ENCODE results near the gene TRIAP1.

The TRIAP1 gene

DNA sequence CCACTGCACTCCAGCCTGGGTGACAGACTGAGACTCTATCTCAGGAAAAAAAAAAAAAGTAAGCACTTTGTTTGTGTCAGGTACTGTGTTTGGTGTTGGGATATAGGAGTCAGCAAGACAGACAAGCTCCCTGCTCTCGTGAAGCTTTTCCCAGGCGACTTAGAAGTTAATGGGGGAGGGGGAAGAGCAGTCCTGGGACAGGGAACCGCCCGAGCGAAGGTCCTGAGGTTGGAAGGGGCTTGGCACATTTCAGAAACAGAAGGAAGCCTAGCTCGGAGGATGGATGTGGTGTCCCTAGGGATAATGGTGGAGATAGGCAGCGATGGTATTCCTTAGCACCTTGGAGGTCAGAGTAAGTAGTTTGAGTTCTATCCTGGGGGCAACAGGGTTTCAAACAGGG lies 16.8 kb downstream of the TRIAP1 start:
- no peak for DNase-seq (ENCODE audit: low read depth)

DNA sequence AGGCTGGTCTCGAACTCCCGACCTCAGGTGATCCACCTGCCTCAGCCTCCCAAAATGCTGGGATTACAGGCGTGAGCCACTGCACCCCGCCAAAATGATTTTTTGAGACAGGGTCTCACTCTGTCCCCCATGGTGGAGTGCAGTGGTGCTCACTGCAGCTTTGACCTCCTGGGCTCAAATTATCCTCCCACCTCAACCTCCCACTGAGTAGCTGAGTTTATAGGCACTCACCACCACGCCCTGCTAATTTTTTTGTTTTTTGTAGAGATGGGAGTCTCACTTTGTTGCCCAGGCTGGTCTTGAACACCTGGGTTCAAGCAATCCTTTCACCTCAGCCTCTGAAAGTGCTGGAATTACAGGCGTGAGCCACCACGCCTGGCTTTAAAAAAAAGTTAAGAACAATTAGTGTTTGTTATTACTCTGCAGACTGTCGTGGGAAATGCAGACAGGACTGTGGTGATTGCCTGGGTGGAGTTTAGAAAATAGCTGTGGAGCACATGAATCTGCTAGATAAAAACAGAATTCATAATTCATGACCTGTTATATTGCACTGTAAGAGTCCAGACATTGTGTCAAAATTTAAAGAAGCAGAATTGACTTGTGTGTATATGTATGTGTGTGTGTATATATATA lies 17.5 kb downstream of the TRIAP1 start:
- no peak for DNase-seq (ENCODE audit: low read depth)

DNA sequence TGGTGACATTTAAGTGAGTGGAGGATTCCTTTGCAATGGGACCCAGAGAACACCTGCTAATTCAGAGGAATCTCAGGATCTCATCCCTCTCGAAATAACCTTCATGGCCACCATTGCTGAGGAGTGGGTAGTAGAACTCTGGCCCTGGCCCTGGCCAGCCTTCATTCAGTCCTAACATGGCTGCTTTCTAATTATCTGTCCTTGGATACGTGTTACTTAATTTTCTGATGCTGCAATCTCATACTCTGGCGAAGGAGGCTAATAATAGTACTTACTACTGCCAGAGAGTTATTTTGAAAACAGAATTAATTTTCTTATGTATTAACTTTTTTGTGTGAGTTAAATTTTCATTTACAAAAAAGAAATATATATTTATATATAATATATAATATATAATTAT lies 20.4 kb downstream of the TRIAP1 start:
- no peak for DNase-seq (ENCODE audit: low read depth)

DNA sequence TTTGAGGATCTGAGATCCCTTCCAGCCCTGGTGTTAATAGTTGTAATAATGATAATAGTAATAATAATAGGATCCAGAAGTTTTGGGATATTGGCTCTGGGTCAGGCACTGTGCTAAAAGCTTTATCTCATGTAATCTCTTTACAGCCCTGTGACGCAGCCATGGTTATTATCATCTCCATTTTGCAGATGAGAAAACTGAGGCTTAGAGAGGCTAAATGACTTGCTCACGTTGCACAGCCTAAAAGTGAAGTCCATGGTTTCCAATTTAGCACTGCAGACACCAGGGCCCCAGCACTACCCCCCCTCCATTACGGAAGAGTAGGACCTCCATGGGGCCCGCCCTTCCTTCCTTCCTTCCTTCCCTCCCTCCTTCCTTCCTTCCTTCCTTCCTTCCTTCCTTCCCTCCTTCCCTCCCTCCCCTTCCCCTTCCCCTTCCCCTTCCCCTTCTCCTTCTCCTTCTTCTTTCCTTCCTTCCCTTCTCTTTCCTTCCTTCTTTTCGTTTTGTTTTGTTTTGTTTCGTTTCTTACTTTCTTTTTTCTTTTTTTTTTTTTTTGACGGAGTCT lies 23.2 kb downstream of the TRIAP1 start:
- no peak for DNase-seq (ENCODE audit: low read depth)

DNA sequence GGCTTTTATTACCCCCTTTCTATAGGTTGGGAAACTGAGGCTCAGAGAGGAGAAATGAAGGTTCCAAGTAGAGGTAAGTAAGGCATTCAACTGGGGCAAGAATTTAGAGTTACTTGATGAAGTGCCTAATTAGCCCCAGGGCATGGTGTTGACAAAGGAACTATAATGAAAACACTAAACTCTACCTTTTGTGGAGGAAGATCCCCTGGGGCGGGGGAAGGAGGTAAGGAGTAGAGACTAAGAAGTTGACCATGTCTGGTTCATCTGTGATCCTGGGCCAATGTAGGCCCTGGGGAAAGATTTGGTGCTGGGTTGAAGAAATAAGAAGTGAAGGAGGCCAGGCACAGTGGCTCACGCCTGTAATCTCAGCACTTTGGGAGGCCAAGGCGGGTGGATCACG lies 24.5 kb downstream of the TRIAP1 start:
- no peak for DNase-seq (ENCODE audit: low read depth)

DNA sequence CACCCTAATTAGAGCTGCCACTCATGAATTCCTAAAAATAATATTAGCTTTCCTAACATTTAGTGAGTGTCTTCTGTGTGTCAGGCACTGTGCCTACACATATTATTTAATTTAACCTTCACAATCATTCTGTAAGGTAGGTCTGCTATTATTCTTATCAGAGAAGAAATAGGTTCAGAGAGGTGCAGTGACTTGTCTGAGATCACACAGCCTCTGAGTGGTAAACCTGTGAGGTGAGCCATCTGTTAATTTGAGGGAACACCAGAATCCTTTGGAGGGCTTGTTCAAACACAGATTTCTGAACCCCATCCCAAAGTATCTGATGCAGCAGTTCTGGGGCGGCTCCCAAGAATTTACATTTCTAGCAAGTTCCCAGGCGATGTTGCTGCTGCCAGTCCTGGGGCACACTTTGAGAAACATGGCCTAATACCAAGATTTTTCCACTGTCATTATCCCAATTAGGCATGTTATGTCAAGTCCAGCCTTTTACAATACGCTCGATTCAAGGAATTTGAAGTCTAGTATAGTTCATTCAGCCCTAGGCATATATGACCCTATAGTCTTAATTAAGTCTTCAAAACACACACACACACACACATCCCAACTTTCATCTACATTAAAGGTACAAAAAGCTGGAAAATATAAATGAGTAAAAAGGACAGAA lies 28.1 kb downstream of the TRIAP1 start:
- DNase-seq (ENCODE audit: low read depth) = no peak

DNA sequence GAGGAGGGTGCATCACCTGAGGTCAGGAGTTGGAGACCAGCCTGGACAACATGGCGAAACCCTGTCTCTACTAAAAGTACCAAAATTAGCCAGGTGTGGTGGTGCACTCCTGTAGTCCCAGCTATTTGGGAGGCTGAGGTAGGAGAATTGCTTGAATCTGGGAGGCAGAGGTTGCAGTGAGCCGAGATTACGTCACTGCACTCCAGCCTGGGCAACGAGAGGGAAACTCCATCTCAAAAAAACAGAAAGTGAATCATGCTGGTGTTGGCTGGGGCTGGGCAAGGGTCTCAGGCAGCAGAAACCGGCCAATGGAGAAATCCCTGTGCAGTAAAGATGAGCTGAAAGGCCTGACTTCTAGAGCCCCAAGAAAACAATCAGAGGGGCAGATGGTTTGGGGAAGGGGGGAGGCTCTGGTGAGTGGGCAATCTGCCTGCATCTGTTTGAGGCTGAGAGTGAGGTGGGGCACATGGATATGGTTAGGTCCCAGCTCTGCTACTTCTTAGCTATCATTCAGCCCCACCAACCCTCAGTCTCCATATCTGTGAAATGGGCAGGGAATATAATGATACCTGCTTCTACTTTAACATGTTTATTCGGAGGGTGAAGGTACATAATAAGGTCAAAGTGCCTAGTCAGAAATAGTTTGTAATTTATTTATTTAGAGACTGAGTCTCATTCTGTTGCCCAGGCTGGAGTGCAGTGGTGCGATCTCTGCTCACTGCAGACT lies 29.5 kb downstream of the TRIAP1 start:
- no peak for DNase-seq (ENCODE audit: low read depth)

DNA sequence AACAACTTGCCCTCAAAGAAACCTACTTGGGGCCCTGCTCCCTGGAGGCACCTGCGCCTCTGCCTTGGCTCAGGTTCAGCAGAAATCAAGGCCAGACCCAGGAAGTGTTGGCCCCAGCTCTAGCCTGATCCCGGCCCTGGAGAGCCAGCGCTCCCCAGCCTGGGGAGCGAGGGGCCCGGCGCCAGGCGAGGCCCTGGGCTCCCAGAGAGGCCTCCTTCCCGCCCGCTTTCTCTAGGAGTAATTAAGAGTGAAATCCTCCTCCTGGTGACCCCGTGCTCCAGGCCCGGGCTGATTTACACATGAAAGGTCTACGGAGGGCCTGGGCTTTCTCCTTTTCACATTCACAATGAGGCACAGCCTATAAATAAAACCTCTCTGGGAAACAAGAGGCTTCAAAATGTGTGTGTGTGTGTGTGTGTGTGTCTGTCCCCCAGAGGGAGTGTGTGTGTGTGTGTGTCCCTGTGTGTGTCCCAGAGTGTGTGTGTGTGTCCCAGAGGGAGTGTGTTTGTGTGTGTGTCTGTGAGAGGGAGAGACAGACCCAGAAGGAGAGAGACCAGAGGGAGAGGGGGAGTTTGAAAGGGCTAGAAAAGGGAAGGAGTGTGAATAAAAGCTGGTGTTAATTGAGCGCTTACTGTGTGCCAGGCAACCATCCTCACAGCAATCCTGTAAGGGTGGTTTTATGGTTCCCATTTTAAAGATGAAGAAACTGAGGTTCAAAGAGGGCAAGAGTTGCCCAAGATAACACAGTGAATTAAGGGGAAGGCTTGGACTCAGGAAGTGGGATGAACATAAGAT lies 32.1 kb downstream of the TRIAP1 start:
- no peak for DNase-seq (ENCODE audit: low read depth)

DNA sequence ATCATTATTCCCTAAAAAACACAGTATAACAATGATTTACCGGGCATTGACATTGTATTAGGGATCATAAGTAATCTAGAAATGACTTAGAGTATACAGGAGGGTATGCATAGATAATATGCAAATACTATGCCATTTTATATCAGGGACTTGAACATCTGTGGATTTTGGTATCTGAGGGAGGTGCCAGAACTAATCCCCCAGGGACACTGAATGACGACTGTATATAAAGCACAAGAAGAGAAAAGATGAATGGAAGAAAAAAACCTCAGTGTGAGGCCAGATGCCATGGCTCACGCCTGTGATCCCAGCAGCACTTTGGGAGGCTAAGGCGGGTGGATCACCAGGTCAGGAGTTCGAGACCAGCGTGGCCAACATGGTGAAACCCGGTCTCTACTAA lies 33.8 kb downstream of the TRIAP1 start:
- DNase-seq (ENCODE audit: low read depth) = no peak

DNA sequence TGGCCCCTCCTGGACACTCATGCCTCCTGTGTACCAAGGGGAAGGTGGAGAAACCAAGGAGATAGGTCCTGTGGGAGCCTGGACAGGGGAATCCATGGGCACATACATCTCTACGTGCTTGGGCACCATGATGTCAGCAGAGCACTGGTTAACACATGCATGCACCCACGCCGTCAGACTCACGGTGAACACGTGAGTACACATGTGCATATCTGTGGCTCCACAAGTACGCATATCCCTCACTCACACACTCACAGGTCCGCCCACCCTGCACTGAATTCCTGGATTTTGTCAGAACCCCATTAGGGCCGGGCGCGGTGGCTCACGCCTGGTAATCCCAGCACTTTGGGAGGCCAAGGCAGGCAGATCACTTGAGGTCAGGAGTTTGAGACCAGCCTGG lies 37.4 kb downstream of the TRIAP1 start:
- no peak for DNase-seq (ENCODE audit: low read depth)

DNA sequence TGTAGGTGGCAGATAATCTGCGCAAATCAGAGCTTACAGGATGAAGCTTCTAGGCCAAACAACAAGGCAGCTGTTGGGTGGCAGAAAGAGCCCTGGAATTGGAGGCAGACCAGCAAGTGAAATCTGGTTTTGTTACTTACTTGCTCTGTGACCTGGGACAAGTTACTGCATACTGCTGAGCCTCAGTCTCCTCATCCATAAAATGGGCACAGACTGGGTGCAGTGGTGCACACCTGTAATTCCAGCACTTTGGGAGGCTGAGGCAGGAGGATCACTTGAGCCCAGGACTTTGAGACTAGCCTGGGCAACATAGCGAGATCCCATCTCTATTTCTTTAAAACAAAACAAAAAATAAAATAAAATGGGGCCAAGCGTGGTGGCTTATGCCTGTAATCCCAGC lies 39.6 kb downstream of the TRIAP1 start:
- no peak for DNase-seq (ENCODE audit: low read depth)

DNA sequence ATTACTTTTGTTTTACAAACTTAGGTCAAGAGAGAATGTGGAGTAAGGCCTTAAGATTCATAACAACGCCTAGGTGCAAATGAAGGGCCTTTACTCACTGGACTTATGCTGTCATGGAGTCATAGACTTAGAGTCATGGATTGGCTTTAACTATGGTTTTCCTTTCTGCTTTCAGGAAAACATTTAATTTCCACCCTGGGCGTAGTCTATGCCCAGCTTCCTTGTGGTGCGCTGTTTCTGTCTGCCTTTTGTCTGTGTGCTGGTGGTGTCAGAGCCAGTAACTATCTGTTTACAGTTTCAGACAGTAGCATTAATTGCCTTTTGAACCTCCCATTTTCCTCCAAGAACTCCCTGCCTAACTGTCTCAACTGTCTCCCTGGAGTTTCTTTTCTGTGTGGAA lies 40.1 kb downstream of the TRIAP1 start:
- DNase-seq (ENCODE audit: low read depth) = no peak

DNA sequence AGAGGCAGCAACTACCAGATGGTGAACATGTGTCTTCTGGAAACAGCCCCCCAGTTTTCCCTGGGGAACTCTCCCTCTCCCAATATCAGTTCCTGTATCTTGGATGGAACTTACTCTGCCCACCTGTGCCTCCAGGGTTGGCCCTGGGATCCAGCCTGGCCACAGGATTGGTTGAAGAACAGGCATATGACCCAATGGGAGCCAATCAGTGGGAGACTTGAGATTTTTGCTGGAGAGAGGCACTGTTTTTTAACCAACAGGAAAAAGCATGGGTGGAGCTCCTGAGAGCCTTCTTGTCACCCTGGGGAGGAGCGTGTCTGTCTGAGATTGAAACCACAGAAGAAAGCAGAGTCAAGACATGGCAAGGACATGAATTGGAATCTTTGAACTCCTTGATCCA lies 41.9 kb downstream of the TRIAP1 start:
- no peak for DNase-seq (ENCODE audit: low read depth)

DNA sequence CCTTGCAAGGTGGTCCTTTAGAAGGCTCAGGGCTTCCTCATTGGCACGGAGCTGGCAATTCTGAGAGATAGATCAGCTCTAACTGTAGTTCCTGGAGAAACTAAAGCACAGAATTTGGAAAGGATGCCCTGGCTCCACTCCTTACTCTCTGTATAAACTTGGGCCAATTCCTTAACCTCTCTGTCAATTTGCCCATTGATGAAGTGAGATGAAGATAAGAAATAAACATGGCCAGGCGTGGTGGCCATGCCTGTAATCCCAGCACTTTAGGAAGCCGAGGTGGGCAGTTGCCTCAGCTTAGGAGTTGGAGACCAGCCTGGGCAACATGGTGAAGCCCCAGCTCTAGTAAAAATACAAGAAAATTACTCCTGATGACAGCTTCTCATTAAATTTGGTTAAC lies 42.3 kb downstream of the TRIAP1 start:
- no peak for DNase-seq (ENCODE audit: low read depth)

DNA sequence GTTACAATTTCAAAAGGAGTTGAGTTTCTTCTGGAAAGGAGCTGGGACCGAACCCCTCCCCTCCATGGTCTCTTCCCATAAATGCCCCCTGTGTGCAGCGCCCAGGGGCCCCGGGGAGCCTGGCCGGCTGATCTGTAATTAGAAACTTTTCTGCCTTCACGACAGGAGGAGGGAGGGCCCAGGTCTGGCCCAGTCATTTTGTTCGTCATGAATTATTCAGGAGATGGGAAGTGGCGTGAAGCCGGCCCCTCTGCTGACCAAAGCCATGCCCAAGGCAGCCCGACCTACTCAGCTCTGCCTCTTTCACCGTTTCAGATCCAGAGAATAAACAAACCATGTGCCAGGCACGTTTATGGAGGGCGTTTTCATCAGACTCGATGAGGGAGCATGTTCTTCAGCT lies 44.0 kb downstream of the TRIAP1 start:
- no peak for DNase-seq (ENCODE audit: low read depth)

DNA sequence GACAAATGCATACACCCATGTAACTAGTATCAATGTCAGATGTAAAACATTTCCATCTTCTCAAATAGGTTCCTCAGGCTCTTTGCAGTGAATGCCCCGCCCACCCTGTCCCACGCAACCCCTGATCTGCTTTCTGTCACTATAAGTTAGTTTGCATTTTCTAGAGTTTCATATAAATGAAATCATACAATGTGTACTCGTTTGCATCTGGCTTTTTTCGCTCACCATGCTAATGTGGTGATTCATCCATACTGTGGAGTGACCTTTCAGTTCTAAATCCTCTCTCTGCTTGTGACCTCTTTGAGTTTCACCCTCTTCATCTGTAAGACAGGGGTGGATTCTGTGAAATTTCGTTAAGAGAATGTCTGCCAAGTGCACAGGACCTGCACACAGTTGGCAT lies 46.7 kb downstream of the TRIAP1 start:
- DNase-seq (ENCODE audit: low read depth) = no peak

DNA sequence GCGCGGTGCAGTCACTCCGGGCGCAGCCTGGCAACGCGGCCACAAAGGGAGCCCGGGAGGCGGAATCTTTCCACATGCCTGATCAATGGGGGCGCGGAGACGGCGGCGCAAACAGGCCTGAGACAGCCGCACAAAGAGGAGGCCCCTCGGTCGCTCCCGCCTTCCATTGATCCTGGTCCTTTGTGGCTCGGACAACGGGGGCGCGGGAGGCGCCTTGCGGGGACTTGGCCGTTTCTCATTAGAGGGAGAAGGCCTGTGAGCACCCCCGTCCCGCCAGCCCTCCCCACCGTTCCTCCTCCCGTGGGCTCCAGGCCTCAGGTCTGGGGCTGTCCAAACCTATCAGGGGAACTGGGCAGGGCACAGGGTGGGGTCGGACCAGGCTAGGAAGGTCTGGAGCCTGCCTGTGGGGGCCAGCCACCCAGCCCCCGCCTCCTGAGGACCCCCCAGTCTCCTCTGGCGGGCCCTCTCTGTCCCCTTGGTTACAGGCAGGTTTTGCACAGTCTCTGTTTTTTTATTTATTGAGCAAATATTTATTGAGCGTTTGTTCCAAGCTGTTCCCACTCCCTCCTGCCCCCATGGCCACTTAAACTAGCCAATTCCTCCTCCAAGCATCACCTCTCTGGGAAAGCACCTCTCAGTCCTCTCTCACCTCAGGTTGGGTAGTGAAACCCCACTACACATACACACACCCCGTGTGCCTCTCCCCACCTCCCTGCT lies 48.2 kb downstream of the TRIAP1 start:
- DNase-seq (ENCODE audit: low read depth) = no peak

DNA sequence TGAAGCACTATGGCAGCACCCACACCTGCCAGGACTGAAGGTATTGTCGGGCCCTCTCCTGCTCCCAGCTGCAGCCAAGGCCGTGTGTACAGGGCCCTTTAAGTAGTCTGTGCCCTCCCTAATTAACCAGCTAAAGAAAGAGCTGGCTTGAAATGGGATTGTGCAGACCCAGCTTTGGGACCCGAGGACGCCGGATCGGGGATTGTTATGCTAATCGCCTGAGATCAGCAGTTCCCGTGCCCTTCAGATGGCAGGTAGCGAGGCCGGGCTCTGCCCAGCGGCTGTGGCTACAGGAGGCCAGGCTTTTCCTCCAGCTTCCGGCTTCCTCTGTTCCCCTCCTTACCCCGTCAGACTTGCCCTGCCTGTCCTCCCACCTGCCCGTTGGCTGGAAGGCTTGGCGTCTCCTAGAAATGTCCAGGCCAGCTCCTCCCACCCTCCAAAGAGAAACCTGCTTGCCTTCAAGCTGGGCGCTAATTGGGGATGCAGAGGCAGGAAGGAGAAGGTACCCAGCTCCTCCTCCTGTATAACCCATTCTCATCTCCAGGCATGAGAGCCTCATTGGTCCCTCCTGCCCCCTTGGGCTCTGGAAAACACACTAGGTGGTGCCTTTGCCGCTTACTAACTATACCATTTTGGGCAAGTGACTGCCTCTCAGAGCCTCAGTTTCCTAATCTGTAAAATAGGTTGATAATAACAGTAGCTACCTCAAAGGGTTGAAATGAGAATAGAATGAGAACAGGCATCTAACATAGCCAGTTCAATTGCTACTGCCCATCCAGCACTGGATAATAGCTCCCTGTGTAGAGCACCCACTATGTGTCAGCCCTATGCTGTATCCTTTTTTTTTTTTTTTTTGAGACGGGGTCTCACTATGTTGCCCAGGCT lies 51.5 kb downstream of the TRIAP1 start:
- DNase-seq (ENCODE audit: low read depth) = no peak
